SK-N-MC (cell line): Measurements from ENCODE around the gene NUP133.

Experiments used
- DNase-seq: peaks from one replicate; pipeline ENCODE4 v3.0.0-alpha.2; 2011; ENCODE audit warnings: low read depth, low spot score
- H3K27ac ChIP-seq: fragments of 200-600 bp; sonication (generic); 2 replicates; pipeline ENCODE4 v1.5.1; 2016; ENCODE audit warnings: mixed run types
- H3K36me3 ChIP-seq: fragments of 200-600 bp; sonication (generic); 2 replicates; pipeline ENCODE4 v1.6.1; 2017; ENCODE audit warnings: antibody characterized with exemption, low read length, mixed read lengths; ENCODE audit not compliant: insufficient read depth
- H3K4me3 ChIP-seq: fragments of 200-600 bp; sonication (generic); 2 replicates; pipeline ENCODE4 v1.5.1; 2016
- H3K9ac ChIP-seq: fragments of 200-600 bp; sonication (generic); 2 replicates; pipeline ENCODE4 v1.8.0; 2017; ENCODE audit warnings: mixed run types, mixed read lengths; ENCODE audit not compliant: insufficient read length
- H3K9me3 ChIP-seq: fragments of 200-600 bp; sonication (generic); 2 replicates; pipeline ENCODE4 v1.6.1; 2017; ENCODE audit warnings: low read depth, mild to moderate bottlenecking, antibody characterized with exemption, low read length, moderate library complexity, mixed read lengths
- EZH2 ChIP-seq: fragments of 200-600 bp; sonication (generic); IDR thresholded peaks from one replicate; pipeline ENCODE4 v1.6.1; 2017; ENCODE audit warnings: antibody characterized with exemption
- FOXP2 ChIP-seq: optimal IDR thresholded peaks from 2 replicates; pipeline ENCODE3; 2011; ENCODE audit warnings: mild to moderate bottlenecking, moderate library complexity; ENCODE audit not compliant: insufficient read depth; ENCODE audit errors: extremely low read length, control extremely low read depth
- POLR2AphosphoS5 ChIP-seq: IDR thresholded peaks from 2 replicates; pipeline ENCODE4 v1.6.1; 2012; ENCODE audit warnings: mild to moderate bottlenecking, low read depth, low read length, borderline replicate concordance

NUP133 gene

GRCh38 chr1:229452956-229453801, 55.0 kb downstream of the NUP133 start:
- no peak for DNase-seq
- no peak for TF ChIP-seq EZH2
- no peak for TF ChIP-seq FOXP2
- TF ChIP-seq POLR2AphosphoS5: no peak
- no peak overlapping the region for H3K27ac ChIP-seq
- H3K9ac ChIP-seq: no peak overlapping the region
- no peaks in the 10 kb centered on the region for H3K9me3 ChIP-seq
- H3K36me3 ChIP-seq: peaks cover 58% of the 10 kb centered on the region
- no peak overlapping the region for H3K4me3 ChIP-seq

GRCh38 chr1:229448845-229449244, 59.3 kb downstream of the NUP133 start:
- H3K36me3 ChIP-seq: peaks cover 42% of the 10 kb centered on the region
- no peak overlapping the region for H3K27ac ChIP-seq
- TF ChIP-seq FOXP2 (no peak), POLR2AphosphoS5 (no peak), EZH2 (no peak)
- H3K9ac ChIP-seq: no peak overlapping the region
- no peak overlapping the region for H3K4me3 ChIP-seq
- no peak for DNase-seq
- no peaks in the 10 kb centered on the region for H3K9me3 ChIP-seq

- Histone ChIP-seq H3K9me3 (no peaks in the 10 kb centered on the region), H3K4me3 (no peak overlapping the region), H3K27ac (no peak overlapping the region), H3K36me3 (peaks cover 40% of the 10 kb centered on the region), H3K9ac (no peak overlapping the region)
- TF ChIP-seq EZH2: no peak
- TF ChIP-seq POLR2AphosphoS5: no peak
- no peak for TF ChIP-seq FOXP2
- no peak for DNase-seq
Measured at GRCh38 chr1:229448354-229448753, 59.8 kb downstream of the NUP133 start.

GRCh38 chr1:229447809-229448252, 60.3 kb downstream of the NUP133 start:
- Histone ChIP-seq H3K9ac (no peak overlapping the region), H3K4me3 (no peak overlapping the region), H3K36me3 (peaks cover 42% of the 10 kb centered on the region), H3K9me3 (no peaks in the 10 kb centered on the region), H3K27ac (no peak overlapping the region)
- TF ChIP-seq POLR2AphosphoS5: no peak
- no peak for TF ChIP-seq EZH2
- TF ChIP-seq FOXP2: no peak
- DNase-seq: no peak

- no peaks in the 10 kb centered on the region for H3K9me3 ChIP-seq
- no peak for DNase-seq
- TF ChIP-seq FOXP2 (no peak), EZH2 (no peak), POLR2AphosphoS5 (no peak)
- H3K36me3 ChIP-seq: peaks cover 37% of the 10 kb centered on the region
- H3K27ac ChIP-seq: no peak overlapping the region
- H3K4me3 ChIP-seq: no peak overlapping the region
- no peak overlapping the region for H3K9ac ChIP-seq
Measured at GRCh38 chr1:229445828-229446227, 62.3 kb downstream of the NUP133 start.

GRCh38 chr1:229440851-229441537, 67.1 kb downstream of the NUP133 start:
- Histone ChIP-seq H3K36me3 (peaks cover 31% of the 10 kb centered on the region), H3K9ac (no peak overlapping the region), H3K9me3 (no peaks in the 10 kb centered on the region), H3K27ac (no peak overlapping the region), H3K4me3 (no peak overlapping the region)
- TF ChIP-seq EZH2 (no peak), POLR2AphosphoS5 (no peak), FOXP2 (no peak)
- no peak for DNase-seq

GRCh38 chr1:229438021-229438420, 70.1 kb downstream of the NUP133 start:
- TF ChIP-seq FOXP2 (no peak), EZH2 (no peak), POLR2AphosphoS5 (no peak)
- H3K27ac ChIP-seq: no peak overlapping the region
- H3K9ac ChIP-seq: no peak overlapping the region
- no peak overlapping the region for H3K4me3 ChIP-seq
- DNase-seq: no peak
- peaks cover 21% of the 10 kb centered on the region for H3K36me3 ChIP-seq
- H3K9me3 ChIP-seq: no peaks in the 10 kb centered on the region

GRCh38 chr1:229437443-229437842, 70.7 kb downstream of the NUP133 start:
- H3K27ac ChIP-seq: no peak overlapping the region

More at GRCh38 chr1:229437443-229437842, 70.7 kb downstream of the NUP133 start:
- Histone ChIP-seq H3K4me3 (no peak overlapping the region), H3K36me3 (peaks cover 21% of the 10 kb centered on the region), H3K9me3 (no peaks in the 10 kb centered on the region), H3K9ac (no peak overlapping the region)
- DNase-seq: no peak
- TF ChIP-seq FOXP2 (no peak), EZH2 (no peak), POLR2AphosphoS5 (no peak)
